Endothelial cell (in vitro differentiated cells): ENCODE measurements around the gene HS3ST3B1. TPM values are rescaled to one million over a fixed set of nuclear protein-coding genes. Genes with fewer than 3 reads are reported as not detected.

ENCODE experiments used
- DNase-seq: peaks from one replicate; pipeline ENCODE4 v3.0.0; 2021; ENCODE audit warnings: low spot score
- H3K27ac Mint-ChIP-seq: one replicate; pipeline ENCODE4 v1.8.0; 2021; ENCODE audit warnings: mixed read lengths, inconsistent platforms; ENCODE audit not compliant: unreplicated experiment
- H3K27me3 Mint-ChIP-seq: one replicate; pipeline ENCODE4 v1.8.0; 2021; ENCODE audit warnings: mild to moderate bottlenecking, moderate library complexity, mixed read lengths, inconsistent platforms; ENCODE audit not compliant: unreplicated experiment
- H3K36me3 Mint-ChIP-seq: one replicate; pipeline ENCODE4 v1.8.0; 2021; ENCODE audit warnings: mild to moderate bottlenecking, low read depth, mixed read lengths, inconsistent platforms; ENCODE audit not compliant: unreplicated experiment
- H3K4me1 Mint-ChIP-seq: one replicate; pipeline ENCODE4 v1.8.0; 2021; ENCODE audit warnings: mild to moderate bottlenecking, mixed read lengths, inconsistent platforms; ENCODE audit not compliant: unreplicated experiment
- H3K4me3 Mint-ChIP-seq: one replicate; pipeline ENCODE4 v1.8.0; 2021; ENCODE audit warnings: mild to moderate bottlenecking, mixed read lengths, inconsistent platforms; ENCODE audit not compliant: unreplicated experiment
- H3K9me3 Mint-ChIP-seq: one replicate; pipeline ENCODE4 v1.8.0; 2021; ENCODE audit warnings: mixed read lengths, inconsistent platforms; ENCODE audit not compliant: unreplicated experiment
- total RNA-seq: library from RNA; stranded (reverse); fragmentation: NEBNext Ultra II Directional; extraction: Animal tissue kit (Norgen Biotek cat#: 25700); gene quantifications from one replicate; pipeline ENCODE4 v1.2.1, GENCODE V29; 2021; ENCODE audit not compliant: unreplicated experiment
- TF ChIP-seq, protein P1 (sequence below): fragments of 200-600 bp; sonication (generic); IDR thresholded peaks from one replicate; pipeline ENCODE4 v1.5.0; 2021; ENCODE audit warnings: antibody characterized with exemption; ENCODE audit not compliant: unreplicated experiment

Gene HS3ST3B1
- total RNA-seq, 1 donor from 2014 or later = 8.5 TPM

DNA sequence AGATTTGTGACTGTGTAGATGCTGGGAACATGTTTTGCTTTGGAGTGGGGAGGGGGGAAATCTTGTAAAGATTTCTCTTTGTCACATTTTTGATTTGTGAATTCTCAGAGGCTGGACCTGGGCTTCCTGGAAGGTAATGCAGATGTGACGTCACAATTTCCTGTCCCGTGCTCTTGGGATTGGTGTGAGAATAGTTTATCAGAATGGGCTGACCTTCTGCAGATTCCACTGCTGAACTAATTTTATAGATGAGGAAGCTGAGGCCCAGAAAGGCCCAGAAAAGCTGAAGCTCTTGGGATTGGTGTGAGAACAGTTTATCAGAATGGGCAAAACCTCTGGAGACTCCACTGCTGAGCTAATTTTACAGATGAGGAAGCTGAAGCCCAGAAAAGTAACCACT, 34.0 kb downstream of the HS3ST3B1 start:
- Mint-ChIP-seq H3K9me3 (no peaks in the 10 kb centered on the region), H3K27ac (peak overlapping the region; percentile 18), H3K4me1 (peaks cover 24% of the 10 kb centered on the region), H3K36me3 (peaks cover 4% of the 10 kb centered on the region), H3K27me3 (peaks cover 8% of the 10 kb centered on the region), H3K4me3 (no peak overlapping the region)
- DNase-seq = no peak
- TF ChIP-seq, protein P1, sequence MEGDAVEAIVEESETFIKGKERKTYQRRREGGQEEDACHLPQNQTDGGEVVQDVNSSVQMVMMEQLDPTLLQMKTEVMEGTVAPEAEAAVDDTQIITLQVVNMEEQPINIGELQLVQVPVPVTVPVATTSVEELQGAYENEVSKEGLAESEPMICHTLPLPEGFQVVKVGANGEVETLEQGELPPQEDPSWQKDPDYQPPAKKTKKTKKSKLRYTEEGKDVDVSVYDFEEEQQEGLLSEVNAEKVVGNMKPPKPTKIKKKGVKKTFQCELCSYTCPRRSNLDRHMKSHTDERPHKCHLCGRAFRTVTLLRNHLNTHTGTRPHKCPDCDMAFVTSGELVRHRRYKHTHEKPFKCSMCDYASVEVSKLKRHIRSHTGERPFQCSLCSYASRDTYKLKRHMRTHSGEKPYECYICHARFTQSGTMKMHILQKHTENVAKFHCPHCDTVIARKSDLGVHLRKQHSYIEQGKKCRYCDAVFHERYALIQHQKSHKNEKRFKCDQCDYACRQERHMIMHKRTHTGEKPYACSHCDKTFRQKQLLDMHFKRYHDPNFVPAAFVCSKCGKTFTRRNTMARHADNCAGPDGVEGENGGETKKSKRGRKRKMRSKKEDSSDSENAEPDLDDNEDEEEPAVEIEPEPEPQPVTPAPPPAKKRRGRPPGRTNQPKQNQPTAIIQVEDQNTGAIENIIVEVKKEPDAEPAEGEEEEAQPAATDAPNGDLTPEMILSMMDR = no peak

DNA sequence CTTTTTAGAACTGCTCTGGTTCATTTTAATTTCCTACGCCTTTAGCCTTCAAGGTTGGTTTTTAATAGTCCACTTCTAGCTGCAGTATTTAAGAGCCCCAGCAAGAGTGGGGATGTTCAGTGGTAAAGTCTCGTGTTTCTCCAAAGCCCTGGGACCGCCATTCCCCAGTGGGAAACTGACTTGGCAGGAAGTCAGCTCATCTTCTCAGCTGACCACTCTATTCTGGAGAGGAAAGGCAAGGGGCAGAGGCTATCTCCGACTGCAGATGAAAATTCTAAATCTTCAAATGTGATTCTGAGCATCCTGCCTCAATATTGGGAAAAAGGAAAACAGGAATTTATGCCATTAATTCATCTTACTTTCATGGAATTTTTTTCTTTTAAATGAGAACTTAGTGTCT, 35.5 kb downstream of the HS3ST3B1 start:
- Mint-ChIP-seq H3K4me3 (no peak overlapping the region), H3K4me1 (peaks cover 13% of the 10 kb centered on the region), H3K27me3 (peaks cover 3% of the 10 kb centered on the region), H3K36me3 (no peaks in the 10 kb centered on the region), H3K27ac (no peak overlapping the region), H3K9me3 (no peaks in the 10 kb centered on the region)
- TF ChIP-seq, protein P1 = no peak
- DNase-seq = no peak

DNA sequence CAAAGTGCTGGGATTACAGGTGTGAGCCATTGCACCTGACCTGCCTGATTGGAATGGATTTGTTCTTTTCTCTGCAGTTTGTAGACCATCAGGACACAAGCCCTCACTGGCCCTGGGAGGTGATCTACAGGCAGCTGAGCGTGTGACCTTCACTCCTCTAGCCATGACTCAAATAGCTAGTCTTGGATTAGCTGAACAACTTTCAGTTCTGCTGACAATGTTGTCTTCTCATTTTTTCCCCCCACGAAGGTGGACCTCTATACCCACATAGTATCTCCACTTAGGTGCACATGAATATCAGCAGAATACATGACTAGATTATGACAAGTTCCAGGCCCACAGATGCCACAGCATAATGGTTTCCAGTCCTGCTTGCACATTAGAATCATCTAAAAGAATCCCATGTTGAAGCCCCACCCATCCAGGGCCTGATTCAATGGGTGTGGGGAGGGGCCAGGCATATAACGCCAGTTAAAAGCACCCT, 36.8 kb downstream of the HS3ST3B1 start:
- Mint-ChIP-seq H3K9me3 (no peaks in the 10 kb centered on the region), H3K27me3 (peaks cover 3% of the 10 kb centered on the region), H3K36me3 (no peaks in the 10 kb centered on the region), H3K4me3 (no peak overlapping the region), H3K4me1 (peaks cover 12% of the 10 kb centered on the region), H3K27ac (no peak overlapping the region)
- DNase-seq = no peak
- TF ChIP-seq, protein P1 = no peak

GRCh38 chr17:14340857-14341754, 40.2 kb downstream of the HS3ST3B1 start:
- peaks cover 8% of the 10 kb centered on the region for H3K4me1 Mint-ChIP-seq
- TF ChIP-seq, protein P1 = no peak
- H3K27ac Mint-ChIP-seq = no peak overlapping the region
- H3K9me3 Mint-ChIP-seq = no peaks in the 10 kb centered on the region
- DNase-seq = no peak
- no peaks in the 10 kb centered on the region for H3K36me3 Mint-ChIP-seq
- no peak overlapping the region for H3K4me3 Mint-ChIP-seq
- H3K27me3 Mint-ChIP-seq = peaks cover 3% of the 10 kb centered on the region

GRCh38 chr17:14341866-14342265, 41.0 kb downstream of the HS3ST3B1 start:
- DNase-seq = no peak
- H3K27me3 Mint-ChIP-seq = peaks cover 3% of the 10 kb centered on the region
- H3K36me3 Mint-ChIP-seq = peaks cover 3% of the 10 kb centered on the region
- no peak overlapping the region for H3K27ac Mint-ChIP-seq
- TF ChIP-seq, protein P1 = no peak
- H3K4me1 Mint-ChIP-seq = peaks cover 8% of the 10 kb centered on the region
- H3K4me3 Mint-ChIP-seq = no peak overlapping the region
- H3K9me3 Mint-ChIP-seq = no peaks in the 10 kb centered on the region
